HG03045 (cell line): ENCODE data around the gene GALNT11.

Experiments used
- ATAC-seq: cut with Tn5 transposase; IDR thresholded peaks from one replicate; pipeline ENCODE4 v1.9.1; 2021; ENCODE audit warnings: mild to moderate bottlenecking, moderate library complexity; ENCODE audit not compliant: unreplicated experiment

The GALNT11 gene

DNA sequence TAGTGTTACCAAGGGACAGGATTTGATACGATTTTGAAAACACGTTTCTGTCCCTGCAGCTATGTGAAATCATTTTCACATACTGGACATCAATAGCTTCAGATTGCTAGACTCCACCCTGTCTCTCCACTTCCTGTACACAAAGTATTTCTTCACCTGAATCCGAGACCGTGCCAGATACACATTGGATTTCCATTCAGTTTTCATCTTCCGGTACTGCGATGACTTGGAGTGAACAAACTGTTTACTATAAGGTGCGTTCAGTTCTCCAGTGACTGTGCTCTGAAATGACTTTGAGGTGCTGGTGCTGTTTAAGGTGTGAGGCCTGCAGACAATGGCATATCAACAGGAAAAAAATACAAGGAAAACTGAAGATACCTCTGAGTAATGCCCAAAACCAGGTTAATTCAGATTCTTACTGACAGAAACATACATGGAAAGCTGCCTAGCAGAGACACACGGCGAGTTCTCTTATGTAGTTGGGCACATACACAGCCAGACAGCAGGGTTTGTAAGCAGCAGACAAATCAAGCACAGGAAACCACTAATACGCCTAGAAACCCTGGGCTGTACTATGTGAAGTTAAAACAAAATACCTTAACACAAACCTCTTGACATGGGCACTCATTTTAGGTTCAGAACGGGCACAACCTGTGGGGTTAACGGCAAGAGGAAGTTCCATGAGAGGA is 119.2 kb downstream of the GALNT11 start:
- ATAC-seq, result no peak

GRCh38 chr7:152145853-152146466 is 120.5 kb downstream of the GALNT11 start:
- no peak for ATAC-seq

DNA sequence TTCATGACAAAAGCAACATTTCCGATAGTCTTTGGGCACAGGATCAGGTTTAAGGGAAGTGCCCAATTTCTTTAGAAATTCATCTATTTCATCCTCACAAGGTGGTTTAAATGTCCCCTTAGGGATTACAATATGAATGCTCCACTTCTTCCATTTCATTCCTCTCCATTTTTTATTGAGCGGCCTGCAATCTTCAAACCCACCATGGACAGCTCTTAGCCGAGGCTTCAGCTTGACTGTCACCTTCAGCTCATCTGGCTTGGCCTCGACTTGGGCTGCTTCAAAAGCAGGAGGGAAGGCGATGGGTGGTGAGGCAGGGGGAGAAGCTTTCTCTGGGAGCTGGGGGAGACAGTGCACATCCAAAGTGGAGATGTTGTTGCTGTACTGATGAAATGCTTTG is 123.2 kb downstream of the GALNT11 start:
- no peak for ATAC-seq

DNA sequence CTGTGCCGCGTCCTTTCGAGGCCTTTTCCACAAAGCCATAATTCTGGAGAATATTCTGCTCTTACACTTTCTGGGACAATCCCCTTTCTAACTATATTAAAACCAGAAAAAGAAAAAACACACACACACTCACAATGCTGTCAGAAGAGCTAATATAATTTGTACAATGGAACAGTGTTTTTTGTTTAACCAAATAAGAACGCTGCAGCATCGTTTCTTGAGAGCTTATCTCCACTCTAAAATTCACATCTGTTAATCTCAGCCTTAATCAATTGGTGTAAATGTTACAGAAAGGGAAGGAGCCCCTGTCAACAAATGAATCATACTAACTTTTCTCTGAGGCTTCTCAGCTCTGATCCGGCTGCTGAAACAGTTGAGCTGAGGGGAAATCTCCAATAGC is 123.9 kb downstream of the GALNT11 start:
- ATAC-seq, result no peak

GRCh38 chr7:152152267-152152666 is 126.8 kb downstream of the GALNT11 start:
- ATAC-seq, result no peak

GRCh38 chr7:152158801-152159587 is 133.5 kb downstream of the GALNT11 start:
- ATAC-seq, result peak; percentile 86

- no peak for ATAC-seq
These were observed 135.7 kb downstream of the GALNT11 start for GRCh38 chr7:152161171-152161570.

GRCh38 chr7:152162287-152162686 is 136.8 kb downstream of the GALNT11 start:
- ATAC-seq, result no peak
